ENCODE results near the gene C6orf89. TPM values are rescaled to one million over a fixed set of nuclear protein-coding genes. Genes with fewer than 3 reads are reported as not detected.

The C6orf89 gene
- polyA plus RNA-seq, 1 experiment = 59.7 TPM

DNA sequence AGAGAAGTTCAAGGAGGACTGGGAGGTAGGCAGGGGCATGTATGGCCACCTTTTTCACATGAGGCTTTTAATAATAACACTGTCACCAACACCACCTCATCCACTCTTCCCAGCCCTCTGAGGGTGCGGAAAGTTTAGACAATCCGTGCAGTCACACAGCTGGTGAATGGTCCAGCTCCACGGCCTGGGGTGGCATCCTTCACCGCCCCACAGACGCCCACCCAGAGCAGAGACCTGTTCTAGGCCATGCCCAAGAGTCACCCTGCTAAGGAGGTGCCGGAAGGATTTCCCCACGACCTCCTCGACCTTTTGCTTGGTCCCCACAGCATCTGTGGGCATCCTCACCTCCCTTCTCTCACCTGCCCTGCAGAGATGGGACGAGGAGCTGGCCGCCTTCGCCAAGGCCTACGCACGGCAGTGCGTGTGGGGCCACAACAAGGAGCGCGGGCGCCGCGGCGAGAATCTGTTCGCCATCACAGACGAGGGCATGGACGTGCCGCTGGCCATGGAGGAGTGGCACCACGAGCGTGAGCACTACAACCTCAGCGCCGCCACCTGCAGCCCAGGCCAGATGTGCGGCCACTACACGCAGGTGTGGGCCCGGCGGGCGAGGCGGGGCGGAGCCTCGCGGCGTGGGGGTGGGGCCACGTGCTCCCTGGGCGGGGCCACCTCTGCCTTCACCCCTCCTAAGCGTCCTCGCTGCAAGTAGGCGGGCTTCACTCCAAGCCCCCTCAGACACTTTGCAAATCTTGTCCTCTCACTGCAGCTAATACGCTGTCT lies 73.2 kb downstream of the C6orf89 start:
- DNase-seq (ENCODE audit: low read depth, low spot score) = no peak
- CTCF ChIA-PET = no interaction called here
- Histone ChIP-seq H3K27ac (ENCODE audit: low read depth, low read length) (no peak overlapping the region), H3K27me3 (ENCODE audit: control insufficient read depth, insufficient read depth, low read length) (no peaks in the 10 kb centered on the region), H3K9me3 (ENCODE audit: control insufficient read depth, insufficient read depth, low read length) (no peaks in the 10 kb centered on the region; the same call in 1 of the 2 replicates), H3K4me3 (ENCODE audit: low read depth, low read length) (no peak overlapping the region)
- POLR2A ChIA-PET = interaction anchor here (0.8 kb wide), 1 partner anchor 45 kb away, joined by 4 read pairs; no protein-coding TSS in a partner anchor
- TF ChIP-seq, protein P1, sequence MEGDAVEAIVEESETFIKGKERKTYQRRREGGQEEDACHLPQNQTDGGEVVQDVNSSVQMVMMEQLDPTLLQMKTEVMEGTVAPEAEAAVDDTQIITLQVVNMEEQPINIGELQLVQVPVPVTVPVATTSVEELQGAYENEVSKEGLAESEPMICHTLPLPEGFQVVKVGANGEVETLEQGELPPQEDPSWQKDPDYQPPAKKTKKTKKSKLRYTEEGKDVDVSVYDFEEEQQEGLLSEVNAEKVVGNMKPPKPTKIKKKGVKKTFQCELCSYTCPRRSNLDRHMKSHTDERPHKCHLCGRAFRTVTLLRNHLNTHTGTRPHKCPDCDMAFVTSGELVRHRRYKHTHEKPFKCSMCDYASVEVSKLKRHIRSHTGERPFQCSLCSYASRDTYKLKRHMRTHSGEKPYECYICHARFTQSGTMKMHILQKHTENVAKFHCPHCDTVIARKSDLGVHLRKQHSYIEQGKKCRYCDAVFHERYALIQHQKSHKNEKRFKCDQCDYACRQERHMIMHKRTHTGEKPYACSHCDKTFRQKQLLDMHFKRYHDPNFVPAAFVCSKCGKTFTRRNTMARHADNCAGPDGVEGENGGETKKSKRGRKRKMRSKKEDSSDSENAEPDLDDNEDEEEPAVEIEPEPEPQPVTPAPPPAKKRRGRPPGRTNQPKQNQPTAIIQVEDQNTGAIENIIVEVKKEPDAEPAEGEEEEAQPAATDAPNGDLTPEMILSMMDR (IDR thresholded peaks at IDR 0.05; ENCODE audit: low read depth, low read length) = no peak

DNA sequence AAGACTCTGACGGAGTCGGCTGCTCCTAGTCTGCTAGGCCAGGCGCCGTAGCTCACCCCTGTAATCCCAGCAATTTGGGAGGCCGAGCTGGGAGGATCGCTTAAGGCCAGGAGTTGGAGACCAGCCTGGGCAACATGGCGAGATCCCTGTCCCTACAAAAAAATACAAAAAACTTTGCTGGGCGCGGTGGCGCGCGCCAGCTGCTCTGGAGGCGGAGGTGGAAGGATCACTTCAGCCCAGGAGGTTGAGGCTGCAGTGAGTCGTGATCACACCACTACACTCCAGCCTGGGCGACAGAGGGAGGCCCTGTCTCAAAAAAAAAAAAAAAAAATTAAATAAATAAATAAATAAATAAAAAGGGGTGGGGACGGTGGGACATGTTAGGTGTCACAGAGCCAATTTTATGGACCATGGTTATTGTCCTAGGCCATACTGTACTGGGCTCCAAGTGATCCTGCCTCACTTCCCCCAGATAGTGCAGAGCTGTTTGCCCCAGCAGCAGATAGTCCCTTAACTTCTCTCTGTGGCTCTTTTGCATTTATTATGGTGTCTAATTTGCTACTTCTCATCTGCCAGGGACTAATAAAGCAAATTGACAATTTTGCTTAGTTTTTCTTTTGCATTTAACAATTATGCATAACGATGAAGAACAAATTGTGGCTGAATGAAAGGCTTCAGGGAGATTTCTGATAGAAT lies 74.0 kb downstream of the C6orf89 start:
- Histone ChIP-seq H3K27ac (ENCODE audit: low read depth, low read length) (no peak overlapping the region), H3K27me3 (ENCODE audit: control insufficient read depth, insufficient read depth, low read length) (no peaks in the 10 kb centered on the region), H3K4me3 (ENCODE audit: low read depth, low read length) (no peak overlapping the region), H3K9me3 (ENCODE audit: control insufficient read depth, insufficient read depth, low read length) (no peaks in the 10 kb centered on the region; the same call in 1 of the 2 replicates)
- TF ChIP-seq, protein P1 (IDR thresholded peaks at IDR 0.05; ENCODE audit: low read depth, low read length) = no peak
- ChIA-PET CTCF (interaction anchor here (0.7 kb wide), 1 partner anchor 345 kb away, joined by 3 read pairs; no protein-coding TSS in a partner anchor), POLR2A (interaction anchor here (0.8 kb wide), 1 partner anchor 46 kb away, joined by 4 read pairs; no protein-coding TSS in a partner anchor)
- no peak for DNase-seq (ENCODE audit: low read depth, low spot score)

DNA sequence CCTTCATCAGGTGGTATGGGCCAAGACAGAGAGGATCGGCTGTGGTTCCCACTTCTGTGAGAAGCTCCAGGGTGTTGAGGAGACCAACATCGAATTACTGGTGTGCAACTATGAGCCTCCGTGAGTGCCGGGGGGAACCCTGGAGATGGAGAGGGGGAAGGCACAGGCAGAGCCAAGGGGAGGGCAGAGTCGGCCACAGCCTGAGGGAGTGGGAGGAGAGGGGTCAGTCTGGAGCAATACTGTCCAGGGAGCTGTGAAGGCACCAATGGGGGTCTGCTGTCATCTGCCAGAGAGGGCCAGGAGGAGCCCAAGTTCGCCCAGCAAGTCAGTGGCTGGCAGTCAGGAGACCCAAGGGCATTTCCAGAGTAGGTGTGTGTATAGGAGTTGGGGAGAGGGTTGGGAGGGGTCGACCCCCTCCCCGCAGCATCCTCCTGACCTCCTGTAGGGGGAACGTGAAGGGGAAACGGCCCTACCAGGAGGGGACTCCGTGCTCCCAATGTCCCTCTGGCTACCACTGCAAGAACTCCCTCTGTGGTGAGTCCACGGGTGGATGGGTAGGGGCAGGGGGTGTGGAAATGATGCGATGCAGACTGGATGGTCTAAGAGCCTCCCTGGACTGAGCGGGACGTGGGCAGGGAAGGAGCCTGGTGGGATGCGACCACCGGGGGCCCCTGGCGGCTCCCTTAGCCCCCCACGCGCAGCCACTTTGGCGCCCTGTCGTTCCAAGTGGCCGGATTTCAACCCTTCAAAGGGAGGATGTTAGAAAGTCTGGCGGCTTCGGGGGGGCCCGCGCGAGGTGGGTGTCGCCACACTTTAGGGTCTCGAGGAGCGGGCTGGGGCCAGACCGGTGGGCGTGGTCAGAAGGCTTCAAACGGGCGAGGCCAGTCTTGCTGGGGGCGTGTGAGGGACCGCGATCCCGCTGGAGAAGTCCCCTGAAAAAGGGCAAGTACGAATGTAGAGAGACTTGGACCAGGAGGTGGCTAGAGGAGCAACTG lies 76.0 kb downstream of the C6orf89 start:
- no peak for DNase-seq (ENCODE audit: low read depth, low spot score)
- Histone ChIP-seq H3K9me3 (ENCODE audit: control insufficient read depth, insufficient read depth, low read length) (no peaks in the 10 kb centered on the region; the same call in 1 of the 2 replicates), H3K27me3 (ENCODE audit: control insufficient read depth, insufficient read depth, low read length) (no peaks in the 10 kb centered on the region), H3K27ac (ENCODE audit: low read depth, low read length) (no peak overlapping the region), H3K4me3 (ENCODE audit: low read depth, low read length) (no peak overlapping the region)
- ChIA-PET POLR2A (no interaction called here), CTCF (no interaction called here)
- TF ChIP-seq, protein P1 (IDR thresholded peaks at IDR 0.05; ENCODE audit: low read depth, low read length) = no peak

DNA sequence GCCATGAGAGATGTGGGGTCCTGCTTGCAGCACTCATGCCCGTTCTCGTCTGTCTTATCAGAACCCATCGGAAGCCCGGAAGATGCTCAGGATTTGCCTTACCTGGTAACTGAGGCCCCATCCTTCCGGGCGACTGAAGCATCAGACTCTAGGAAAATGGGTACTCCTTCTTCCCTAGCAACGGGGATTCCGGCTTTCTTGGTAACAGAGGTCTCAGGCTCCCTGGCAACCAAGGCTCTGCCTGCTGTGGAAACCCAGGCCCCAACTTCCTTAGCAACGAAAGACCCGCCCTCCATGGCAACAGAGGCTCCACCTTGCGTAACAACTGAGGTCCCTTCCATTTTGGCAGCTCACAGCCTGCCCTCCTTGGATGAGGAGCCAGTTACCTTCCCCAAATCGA lies 77.1 kb downstream of the C6orf89 start:
- no peaks in the 10 kb centered on the region; the same call in 1 of the 2 replicates for H3K9me3 ChIP-seq (ENCODE audit: control insufficient read depth, insufficient read depth, low read length)
- no peak overlapping the region for H3K27ac ChIP-seq (ENCODE audit: low read depth, low read length)
- no peak for DNase-seq (ENCODE audit: low read depth, low spot score)
- ChIA-PET POLR2A (no interaction called here), CTCF (no interaction called here)
- H3K4me3 ChIP-seq (ENCODE audit: low read depth, low read length) = no peak overlapping the region
- TF ChIP-seq, protein P1 (IDR thresholded peaks at IDR 0.05; ENCODE audit: low read depth, low read length) = no peak
- no peaks in the 10 kb centered on the region for H3K27me3 ChIP-seq (ENCODE audit: control insufficient read depth, insufficient read depth, low read length)

All from AG04450 (cell line).